HPDE6-E6E7 (cell line): ENCODE measurements around the gene SFI1.
A peak's percentile ranks its signal among the peaks of the same experiment; 100 is the strongest.
"Not testable (repeated sequence)": the region's sequence is repeated elsewhere in the genome, so short reads cannot be mapped to it uniquely, and the experiment has no call there.

Experiments used
- DNase-seq: peaks from one replicate; pipeline ENCODE4 v3.0.0; 2011; ENCODE audit warnings: missing footprints; ENCODE audit errors: extremely low spot score

SFI1 gene

DNA sequence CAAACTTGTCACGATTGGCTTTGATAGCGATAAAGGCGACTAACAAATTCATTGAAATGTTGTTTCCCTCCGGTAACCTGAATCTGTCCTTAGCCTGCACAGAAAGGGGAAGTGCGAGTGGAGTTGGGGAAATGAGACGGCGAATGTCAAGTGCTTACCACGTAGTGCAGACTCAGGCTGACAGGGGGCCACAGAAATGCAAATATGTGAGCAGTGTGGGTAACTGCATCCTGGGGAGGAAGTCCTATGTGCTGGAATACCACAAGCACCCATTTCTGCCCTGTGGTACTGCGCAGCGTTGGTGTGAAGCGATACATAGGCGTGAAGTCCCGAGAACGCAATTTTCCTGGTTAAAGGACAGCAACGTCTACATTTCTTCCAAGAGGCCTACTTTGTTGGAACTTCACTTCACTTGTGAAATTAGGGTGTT is 5.8 kb upstream of the SFI1 start:
- peak; percentile 37 for DNase-seq

DNA sequence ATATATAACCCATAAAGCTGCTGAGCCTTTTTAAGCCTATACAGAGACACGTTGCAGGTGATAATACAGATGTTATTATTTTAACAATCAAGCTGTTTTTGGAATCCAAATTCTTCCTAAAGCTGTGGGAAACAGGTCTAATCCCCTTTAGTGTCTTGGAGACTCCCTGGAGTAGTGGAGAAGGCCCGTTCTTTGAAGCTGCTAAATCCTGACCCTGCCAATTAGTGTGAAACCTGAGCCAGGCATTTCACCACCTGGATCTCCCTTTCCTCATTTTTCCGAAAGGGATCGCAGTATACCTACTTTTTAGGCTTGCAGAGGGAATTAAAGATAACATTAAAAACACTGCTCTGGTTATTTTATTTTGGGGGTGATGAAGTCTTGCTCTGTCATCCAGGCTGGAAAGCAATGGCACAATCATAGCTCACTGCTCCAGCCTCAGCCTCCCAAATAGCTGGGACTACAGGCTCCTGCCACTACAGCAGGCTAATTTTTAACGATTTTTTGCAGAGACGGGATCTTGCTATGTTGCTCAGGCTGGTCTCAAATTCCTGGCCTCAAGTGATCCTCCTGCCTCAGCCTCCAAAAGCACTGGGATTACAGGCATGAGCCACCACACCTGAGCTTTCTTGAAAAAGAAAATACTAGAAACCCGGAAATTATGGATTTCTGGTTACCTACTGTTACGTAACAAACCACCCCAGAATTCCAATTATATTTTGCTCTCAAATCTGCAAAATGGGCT is 4.9 kb upstream of the SFI1 start:
- DNase-seq, result no peak

DNA sequence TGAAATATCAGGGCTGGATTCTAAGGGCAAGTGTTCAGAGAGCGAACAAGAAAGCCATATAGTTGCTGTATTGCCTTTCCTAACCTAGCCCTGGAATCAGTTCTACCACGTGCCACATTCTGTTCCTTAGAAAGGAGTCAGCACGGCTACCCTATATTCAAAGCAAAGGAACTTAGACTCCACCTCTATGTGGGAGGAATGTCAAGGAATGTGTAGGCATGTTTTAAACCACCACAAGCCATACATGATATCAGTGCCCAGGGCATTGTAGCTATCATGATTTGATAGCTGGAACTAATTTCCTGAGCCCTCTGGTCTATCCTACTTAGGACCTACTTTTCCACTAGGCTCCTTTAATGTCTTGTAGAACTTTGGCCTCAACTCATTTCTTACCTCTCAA is 4.2 kb upstream of the SFI1 start:
- no peak for DNase-seq

DNA sequence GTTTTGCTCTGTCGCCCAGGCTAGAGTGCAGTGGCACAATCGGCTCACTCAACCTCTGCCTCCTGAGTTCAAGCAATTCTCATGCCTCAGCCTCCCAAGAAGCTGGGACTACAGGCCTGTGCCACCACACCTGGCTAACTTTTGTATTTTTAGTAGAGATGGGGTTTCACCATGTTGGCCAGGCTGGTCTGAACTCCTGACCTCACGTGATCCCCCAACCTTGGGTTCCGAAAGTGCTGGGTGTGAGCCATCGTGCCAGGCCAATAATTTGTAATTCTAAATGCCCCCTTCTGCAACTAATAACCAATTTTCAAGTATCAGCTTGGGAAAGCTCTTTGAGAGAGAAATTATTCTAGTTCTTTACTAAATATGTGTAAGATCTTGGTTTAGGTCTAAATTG is 3.0 kb upstream of the SFI1 start:
- DNase-seq, result not testable (repeated sequence)

DNA sequence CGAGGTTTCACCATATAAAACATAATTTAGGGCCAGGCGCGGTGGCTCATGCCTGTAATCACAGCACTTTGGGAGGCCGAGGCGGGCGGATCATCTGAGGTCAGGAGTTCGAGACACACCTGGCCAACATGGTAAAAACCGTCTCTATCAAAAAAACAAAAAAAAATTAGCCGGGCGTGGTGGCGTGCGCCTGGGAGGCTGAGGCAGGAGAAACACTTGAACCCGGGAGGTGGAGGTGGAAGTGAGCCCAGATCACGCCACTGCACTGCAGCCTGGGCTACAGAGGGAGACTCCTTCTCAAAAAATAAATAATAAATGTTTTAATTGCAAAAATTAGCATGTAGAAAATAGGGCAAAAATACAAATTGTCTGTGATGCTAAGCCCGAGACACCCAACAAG is 993 bp upstream of the SFI1 start:
- no peak for DNase-seq

DNA sequence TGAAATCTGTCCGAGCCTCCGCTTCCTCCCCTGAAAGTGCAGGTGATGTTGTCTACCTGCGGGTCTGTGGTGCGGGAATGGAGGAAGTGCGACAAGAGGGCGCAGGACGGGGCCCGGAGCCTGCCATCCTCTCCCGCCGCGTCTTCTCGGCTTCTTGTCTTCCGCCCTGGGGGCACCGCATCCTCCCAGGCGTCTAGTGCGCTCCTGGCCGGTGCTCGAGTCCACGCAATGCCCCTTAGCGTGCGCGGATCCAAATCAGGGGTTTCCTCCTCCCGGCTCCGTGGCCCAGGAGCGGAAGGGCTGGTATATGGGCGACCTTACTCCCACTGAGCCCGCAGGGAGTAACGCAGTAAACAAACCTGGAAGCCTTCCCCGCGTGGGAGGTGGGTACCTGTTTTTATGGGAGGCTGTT is 405 bp downstream of the SFI1 start:
- DNase-seq, result no peak

DNA sequence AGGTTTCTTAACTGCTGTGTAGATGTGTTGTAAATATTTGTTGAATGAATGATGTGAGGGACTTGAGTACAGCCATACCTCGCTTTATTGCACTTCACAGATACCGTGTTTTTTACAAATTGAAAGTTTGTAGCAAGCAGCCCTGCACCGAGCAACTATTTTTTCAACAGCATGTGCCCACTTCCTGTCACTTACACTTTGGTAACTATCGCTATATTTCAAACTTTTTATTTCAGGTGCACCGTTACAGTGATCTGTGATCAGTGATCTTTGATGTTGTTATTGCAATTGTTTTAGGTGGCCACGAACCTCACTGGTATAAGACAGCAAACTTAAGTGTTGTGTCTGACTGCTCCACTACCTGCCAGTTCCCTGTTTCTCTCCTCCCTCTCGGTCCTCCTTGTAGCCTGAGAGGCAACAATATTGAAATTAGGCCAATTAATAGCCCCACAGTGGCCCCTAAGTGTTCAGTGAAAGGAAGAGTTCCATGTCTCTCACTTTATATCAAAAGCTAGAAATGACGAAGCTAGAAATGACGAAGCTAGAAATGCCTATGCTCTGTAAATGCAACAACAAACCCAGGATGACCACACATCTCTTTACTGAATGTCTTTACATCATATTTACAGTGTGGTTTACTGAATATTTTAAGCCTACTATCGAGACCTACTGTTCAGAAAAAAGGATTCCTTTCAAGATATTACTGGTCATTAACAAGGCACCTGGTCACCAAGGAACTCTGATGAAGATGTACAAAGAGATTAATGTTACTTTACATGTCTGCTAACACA is 1.0 kb downstream of the SFI1 start:
- no peak for DNase-seq

DNA sequence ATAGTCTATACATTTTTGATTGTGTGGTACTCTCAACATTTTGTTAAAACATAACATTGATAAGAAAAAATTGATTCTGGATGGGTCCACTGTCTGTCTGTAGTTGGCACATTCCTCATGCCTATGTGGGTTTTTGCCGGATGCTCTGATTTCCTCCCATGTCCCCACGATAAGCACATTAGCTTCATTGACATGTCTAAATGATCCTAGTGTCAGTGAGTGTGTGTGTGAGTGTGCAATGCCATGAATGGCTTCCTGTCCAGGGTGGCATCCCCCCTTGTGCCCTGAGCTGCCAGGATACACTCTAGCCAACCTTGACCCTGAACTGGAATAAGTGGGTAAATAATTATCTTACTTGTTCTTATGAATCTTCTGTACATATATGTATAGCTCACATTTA is 5.4 kb downstream of the SFI1 start:
- DNase-seq, result no peak

DNA sequence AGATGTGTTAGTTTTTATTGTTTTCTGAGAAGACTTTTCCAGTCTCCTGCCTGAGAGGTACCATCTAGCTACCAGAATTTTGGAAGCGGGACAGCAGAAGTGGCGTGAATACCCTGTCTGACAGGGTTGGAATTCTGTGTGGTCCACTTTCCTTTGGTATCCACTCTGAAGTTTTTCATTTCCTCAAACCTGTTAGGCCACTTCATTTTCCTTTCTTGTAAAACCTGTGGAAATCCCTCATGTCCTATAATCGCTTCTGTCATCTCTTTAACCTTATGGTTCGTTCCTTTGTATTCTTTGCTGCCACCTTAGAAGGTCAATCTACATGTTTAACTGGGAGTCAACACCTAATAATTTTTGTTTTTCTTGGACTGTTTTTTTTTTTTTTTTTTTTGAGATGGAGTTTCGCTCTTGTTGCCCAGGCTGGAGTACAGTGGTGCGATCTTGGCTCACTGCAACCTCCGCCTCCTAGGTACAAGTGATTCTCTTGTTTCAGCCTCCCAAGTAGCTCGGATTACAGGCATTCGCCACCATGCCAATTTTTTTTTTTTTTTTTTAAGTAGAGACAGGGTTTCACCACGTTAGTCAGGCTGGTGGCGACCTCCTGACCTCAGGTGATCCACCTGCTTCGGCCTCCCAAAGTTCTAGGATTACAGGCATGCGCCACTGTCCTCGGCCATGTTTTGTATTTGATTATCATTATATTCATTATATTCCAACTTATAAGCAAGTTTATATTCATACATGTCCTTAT is 7.1 kb downstream of the SFI1 start:
- no peak for DNase-seq

DNA sequence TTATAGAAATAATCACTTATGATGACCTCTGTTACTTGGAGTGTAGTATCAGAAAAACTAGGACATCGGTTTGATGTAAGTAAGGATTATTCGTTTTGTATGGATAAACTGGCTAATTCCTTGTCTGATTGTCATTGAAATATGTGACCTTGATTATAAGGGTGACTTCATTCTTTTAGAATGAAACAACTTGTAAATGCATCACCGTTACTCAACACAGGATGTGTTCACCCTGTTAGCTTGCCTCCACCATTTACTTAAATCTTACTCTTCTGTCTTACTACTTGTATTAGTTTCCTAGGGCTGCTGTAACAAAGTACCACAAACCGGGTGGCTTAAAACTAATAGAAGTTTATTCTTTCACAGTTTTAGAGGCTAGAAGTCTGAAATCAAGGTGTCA is 7.9 kb downstream of the SFI1 start:
- no peak for DNase-seq

DNA sequence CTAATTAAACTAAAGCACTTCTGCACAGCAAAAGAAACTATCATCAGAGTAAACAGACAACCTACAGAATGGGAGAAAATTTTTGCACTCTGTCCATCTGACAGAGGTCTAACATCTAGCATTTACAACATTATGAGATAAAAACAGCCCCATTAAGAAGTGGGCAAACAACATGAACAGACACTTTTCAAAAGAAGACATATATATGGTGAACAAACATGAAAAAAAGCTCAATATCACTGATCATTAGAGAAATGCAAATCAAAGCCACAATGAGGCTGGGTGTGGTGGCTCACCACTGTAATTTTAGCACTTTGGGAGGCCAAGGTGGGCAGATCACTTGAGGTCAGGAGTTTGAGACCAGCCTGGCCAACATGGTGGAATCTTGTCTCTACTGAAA is 11.2 kb downstream of the SFI1 start:
- not testable (repeated sequence) for DNase-seq

DNA sequence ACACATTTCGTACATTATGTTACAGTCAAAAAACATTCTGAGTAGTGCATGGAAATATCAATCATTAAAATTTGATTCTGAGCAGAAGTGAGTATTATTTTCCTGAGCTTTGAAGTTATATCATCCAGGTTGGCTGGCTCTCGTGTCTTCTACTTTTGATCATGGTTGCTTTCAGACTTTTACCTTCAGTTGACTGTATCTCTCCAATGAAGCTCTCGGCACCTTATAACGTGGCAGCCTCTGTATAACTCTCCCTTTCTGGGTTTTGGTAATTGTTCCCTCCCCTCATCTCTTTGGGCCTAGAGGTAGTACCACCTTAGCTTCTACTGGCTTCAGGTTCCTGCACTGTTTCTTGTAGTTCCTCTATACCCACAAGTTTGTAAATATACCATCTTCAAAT is 12.2 kb downstream of the SFI1 start:
- no peak for DNase-seq

DNA sequence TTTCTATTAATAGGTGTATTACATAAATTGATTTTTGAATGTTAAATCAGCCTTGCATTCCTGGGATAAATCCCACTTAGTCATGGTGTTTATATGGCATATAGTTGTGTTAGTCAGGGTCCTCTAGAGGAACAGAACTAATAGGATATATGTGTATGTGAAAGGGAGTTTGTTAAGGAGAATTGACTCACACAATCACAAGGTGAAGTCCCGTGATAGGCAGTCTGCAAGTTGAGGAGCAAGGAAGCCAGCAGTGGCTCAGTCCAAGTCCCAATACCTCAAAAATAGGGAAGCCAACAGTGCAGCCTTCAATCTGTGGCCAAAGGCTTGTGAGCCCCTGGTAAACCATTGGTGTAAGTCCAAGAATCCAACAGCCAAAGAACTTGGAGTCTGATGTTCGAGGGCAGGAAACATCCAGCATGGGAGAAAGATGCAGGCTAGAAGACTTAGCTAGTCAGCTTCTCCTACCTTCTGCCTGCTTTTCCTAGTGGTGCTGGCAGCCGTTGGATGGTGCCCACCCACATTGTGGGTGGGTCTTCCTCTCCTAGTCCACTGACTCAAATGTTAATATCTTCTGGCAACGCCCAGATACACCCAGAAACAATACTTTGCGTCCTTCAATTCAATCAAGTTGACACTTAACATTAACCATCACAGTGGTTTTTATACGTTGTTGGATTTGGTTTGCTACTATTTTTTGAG is 12.9 kb downstream of the SFI1 start:
- DNase-seq, result no peak

DNA sequence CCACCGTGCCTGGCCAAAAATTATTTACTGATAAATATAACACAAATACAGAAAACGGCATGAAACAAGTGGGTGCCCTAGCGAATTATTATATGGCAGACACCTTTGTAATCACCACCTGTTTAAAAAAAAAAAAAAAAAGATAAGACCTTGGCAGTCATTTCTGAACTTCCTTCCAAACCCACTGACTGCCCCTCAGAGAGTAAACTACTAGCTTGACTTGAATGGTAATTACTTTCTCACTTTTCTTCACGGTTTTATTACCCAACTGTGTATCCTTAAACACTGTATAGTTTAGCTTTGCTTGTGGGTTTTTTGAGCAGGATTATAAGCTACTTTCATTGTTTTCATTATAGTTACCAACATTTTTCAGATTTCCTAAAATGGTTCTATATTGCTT is 23.7 kb downstream of the SFI1 start:
- DNase-seq, result no peak

DNA sequence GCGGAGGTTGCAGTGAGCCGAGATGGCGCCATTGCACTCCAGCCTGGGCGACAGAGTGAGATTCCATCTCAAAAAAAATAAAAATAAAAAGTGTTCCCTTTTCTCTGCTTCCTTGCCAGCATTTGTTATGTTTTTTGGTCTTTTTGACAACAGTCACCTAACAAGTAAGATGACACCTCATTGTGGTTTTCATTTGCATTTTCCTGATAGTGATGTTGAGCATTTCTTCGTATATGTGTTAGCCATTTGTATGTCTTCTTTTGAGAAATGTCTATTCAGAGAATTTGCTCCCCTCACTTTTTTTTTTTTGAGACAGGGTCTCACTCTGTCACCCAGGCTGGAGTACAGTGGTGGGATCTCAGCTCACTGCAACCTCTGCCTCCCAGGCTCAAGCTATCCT is 27.8 kb downstream of the SFI1 start:
- DNase-seq, result not testable (repeated sequence)

DNA sequence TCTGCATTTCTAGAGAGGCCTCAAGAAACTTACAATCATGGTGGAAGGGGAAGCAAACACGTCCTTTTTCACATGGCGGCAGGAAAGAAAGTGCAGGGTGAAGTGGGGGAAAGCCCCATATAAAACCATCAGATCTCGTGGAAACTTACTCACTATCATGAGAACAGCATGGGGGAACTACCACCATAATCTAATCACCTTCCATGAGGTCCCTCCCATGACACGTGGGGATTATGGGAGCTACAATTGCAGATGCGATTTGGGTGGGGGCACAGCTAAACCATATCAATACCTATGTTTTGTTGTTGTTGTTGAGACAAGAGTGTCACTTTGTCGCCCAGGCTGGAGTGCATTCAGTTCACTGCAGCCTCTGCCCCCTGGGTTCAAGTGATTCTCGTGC is 29.9 kb downstream of the SFI1 start:
- DNase-seq, result no peak

DNA sequence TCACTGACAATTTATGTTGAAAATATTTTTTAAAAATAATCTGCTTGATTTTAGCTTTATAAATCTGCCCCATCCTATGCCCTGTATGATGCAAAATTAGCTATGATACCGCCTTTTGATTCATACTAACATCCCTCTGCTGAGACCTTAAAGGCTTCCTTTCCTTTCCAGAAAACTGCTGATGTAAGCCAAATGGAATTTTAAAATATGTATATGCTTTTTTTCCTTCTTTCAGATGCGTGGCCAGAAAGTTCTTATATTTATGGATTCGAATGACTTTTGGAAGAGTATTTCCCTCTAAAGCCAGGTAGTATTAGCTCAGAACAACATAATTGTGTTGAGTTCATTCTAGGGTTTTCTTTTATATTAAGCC is 34.5 kb downstream of the SFI1 start:
- no peak for DNase-seq

DNA sequence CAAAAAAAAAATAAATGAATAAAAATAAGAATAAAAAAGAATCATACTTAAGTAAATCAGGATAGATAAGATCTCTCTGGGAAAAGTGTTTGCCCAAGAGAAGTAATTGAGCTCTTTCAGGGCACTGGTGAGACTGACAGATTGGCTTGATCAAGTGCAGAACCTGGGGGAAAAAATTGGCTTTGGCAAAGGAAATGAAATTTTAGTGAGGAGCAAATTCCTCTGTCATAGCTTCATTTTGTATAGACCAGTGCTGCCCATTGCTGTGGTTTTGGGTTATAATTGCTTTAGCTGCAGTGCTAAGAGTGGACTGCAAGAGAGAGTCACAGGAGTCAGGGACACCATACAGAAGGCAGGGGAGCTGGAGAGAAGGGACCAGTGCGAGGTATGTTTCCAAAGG is 35.7 kb downstream of the SFI1 start:
- DNase-seq, result no peak

DNA sequence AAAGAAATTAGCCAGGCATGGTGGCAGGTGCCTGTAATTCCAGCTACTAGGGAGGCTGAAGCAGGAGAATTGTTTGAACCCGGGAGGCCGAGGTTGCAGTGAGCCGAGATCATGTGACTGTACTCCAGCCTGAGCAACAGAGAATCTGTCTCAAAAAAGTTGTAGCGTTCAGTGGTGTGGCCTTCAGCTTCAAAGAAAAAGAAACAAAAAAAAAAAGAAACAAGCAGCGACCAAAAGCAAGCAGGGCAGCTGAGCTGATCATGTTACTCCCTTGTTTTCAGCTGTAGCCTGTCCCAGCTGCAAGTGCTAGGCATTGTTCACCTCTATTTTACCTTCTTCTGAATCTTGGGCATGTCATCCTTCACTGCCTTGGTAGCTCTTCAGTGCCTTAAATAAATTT is 37.0 kb downstream of the SFI1 start:
- DNase-seq, result no peak

DNA sequence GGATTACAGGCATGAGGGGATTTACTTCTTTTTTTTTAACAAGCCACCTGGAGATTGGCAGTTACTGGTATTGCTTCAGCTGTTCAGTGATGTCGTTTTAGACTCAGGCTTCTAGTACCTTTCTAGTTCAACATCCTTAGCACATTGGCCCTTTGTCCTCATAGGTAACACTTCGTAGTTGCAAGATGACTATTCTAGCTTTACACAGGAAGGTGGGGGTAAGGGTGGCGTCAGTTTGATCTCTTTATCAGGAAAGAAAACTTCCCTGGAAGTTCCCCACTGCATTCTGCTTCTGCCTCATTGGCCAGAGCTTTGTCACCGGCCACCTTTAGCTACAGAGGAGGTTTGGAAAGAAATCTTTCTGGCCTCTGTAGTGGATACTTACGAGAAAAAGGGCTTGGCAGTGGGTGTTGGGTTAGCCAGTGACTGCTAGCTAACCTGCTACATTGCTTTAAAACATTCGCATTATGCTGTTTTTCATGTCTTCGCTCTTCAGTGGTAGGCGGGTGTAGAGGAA is 40.7 kb downstream of the SFI1 start:
- no peak for DNase-seq

DNA sequence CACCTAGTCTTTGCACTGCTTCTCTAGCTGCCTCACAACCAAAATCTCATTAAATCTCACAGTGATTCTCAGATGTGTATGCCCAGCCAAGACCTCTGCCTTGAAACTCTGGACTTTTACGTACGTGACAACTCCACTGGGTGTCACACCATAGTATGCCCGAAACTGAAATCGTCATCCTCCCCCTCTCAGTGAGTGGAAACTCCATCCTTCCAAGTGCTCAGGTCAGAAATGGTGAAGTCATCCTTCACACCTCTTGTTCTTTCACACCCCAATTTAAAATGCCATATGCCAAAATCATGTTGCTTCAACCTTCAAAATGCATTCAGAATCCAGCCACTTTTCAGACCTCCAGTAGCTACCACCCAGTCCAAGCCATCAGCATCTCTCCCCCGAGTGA is 42.5 kb downstream of the SFI1 start:
- no peak for DNase-seq

DNA sequence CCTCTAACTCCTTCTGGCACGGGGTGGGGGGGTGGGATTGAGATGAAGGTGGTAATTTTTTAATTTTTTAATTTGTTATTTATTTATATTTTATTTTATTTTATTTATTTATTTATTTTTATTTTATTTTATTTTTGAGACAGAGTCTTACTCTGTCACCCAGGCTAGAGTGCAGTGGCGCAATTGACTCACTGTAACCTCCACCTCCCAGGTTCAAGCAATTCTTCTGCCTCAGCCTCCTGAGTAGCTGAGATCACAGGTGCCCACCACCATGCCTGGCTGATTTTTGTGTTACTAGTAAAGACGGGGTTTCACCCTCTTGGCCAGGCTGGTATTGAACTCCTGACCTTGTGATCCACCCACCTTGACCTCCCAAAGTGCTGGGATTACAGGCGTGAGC is 43.8 kb downstream of the SFI1 start:
- DNase-seq, result not testable (repeated sequence)
